ENCODE measurements around the gene UPF2.

The UPF2 gene

DNA sequence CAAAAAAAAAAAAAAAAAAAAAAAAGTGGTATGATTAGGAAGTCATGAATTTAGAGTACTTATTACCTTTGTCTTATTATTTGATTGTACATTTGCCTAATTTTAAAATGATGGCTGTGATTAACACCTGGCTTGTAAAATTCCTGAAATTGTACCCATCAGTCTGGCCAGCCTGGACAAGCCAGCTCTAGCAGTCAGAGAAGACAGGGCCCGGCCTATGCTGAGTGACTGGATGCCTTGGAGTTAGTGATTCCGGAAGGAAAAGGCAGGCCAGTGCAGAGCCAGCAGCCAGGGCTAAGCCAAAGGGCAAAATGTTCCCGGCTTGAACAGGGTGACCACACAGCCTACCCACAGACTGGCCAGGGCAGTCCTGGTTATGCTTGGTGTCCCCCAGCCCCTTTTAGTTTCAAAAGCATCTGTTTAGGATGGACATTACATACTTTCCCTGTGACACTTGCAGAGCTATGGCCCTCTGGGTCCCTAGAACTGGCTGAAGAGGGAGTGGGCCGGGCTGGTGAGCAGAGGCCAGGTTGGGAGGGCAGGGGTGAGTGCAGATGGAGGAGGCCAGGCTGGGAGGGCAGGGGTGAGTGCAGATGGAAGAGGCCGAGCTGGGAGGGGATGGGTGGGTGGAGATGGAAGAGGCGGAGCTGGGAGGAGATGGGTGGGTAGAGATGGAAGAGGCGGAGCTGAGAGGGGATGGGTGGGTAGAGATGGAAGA is 157.7 kb downstream of the UPF2 start:
- no peak for DNase-seq (ENCODE audit: low read depth in 2 of 2)

- no peak for DNase-seq (ENCODE audit: low read depth in 2 of 2)
These were observed 159.8 kb downstream of the UPF2 start for GRCh38 chr10:11882646-11883375.

DNA sequence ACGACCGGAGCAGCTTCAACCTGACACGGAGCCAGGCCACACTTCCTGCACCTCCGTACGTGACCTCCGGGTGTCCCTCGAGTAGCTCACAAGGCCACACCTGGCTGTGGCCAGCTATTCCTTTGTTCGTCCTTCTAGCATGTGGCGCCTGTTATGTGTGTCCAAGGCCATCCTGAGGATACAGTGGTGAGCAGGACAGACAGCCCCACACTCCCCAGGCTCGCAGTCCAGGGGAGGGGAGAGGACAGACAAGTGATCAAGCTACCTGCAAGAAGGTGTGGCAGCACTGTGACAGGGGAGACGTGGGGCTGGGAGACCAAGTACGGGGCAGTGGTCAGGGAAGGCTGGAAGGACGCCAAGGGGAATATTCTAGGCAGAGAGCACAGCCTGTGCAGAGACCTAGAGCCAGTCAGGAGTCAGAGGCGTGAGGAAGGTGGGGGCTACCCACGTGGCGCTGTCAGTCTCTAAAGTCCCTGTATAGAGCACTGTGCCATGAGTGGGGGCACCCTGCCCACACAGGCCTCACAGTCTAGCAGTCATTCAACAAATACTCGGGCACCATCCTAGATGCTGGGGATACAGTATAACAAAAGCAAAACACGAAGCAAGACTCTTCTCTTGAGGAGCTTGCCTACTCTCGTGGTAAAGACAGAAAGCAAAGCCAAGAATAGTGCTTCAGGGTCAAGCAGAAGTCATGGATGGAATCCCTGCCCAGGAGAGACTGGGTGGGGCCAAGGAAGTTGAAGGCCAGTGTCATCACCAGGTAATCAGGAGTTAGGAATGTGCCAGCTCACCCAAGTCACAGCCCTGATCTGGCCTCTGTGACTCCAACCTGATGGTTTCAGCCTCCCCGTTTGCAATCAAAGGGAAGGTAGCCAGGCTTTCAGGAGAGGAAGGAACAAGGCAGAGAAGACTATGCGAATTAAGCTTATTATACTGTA is 160.9 kb downstream of the UPF2 start:
- DNase-seq (ENCODE audit: low read depth in 2 of 2) = no peak

- no peak for DNase-seq (ENCODE audit: low read depth in 2 of 2)
These were observed 161.6 kb downstream of the UPF2 start for GRCh38 chr10:11881030-11881476.

GRCh38 chr10:11880151-11881029 is 162.2 kb downstream of the UPF2 start:
- no peak for DNase-seq (ENCODE audit: low read depth in 2 of 2)

- DNase-seq (ENCODE audit: low read depth in 2 of 2) = no peak
These were observed 163.1 kb downstream of the UPF2 start for GRCh38 chr10:11879387-11880094.

GRCh38 chr10:11878776-11879175 is 163.8 kb downstream of the UPF2 start:
- no peak for DNase-seq (ENCODE audit: low read depth in 2 of 2)

DNA sequence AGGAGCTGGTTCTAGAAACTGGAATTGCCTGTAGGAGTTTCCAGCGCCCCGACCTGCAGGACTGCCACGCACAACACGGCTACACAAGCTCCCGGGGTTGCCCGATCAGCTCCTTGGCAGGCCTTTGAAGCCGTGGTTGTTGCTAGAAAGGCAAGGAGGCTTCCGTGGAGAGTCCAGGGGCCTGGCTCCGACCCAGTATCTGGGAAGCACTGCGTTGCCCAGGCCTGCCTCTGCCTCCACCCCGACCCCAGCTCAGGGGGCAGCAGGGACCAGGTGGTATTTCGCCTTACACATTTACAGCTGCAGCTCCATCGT is 165.1 kb downstream of the UPF2 start:
- DNase-seq (ENCODE audit: low read depth in 2 of 2) = no peak

GRCh38 chr10:11876805-11877590 is 165.6 kb downstream of the UPF2 start:
- DNase-seq (ENCODE audit: low read depth in 2 of 2) = no peak

DNA sequence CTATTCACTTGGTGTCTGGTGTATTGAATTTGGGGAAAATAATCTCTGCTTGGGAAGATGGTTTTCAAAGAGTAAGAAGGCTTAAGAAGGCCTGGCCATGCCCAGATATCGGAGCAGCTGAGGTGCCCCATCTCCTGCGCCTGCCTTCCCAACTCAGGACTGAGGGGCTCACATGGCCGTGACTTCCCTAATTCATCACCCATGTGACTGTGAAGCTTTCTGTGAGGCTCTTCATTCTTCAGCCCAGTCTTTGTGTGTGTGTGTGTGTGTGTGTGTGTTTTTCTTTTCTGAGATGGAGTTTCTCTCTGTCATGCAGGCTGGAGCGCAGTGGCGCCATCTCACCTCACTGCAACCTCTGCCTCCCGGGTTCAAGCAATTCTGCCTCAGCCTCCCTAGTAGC is 166.3 kb downstream of the UPF2 start:
- no peak for DNase-seq (ENCODE audit: low read depth in 2 of 2)

GRCh38 chr10:11875494-11876281 is 166.9 kb downstream of the UPF2 start:
- no peak for DNase-seq (ENCODE audit: low read depth in 2 of 2)

DNA sequence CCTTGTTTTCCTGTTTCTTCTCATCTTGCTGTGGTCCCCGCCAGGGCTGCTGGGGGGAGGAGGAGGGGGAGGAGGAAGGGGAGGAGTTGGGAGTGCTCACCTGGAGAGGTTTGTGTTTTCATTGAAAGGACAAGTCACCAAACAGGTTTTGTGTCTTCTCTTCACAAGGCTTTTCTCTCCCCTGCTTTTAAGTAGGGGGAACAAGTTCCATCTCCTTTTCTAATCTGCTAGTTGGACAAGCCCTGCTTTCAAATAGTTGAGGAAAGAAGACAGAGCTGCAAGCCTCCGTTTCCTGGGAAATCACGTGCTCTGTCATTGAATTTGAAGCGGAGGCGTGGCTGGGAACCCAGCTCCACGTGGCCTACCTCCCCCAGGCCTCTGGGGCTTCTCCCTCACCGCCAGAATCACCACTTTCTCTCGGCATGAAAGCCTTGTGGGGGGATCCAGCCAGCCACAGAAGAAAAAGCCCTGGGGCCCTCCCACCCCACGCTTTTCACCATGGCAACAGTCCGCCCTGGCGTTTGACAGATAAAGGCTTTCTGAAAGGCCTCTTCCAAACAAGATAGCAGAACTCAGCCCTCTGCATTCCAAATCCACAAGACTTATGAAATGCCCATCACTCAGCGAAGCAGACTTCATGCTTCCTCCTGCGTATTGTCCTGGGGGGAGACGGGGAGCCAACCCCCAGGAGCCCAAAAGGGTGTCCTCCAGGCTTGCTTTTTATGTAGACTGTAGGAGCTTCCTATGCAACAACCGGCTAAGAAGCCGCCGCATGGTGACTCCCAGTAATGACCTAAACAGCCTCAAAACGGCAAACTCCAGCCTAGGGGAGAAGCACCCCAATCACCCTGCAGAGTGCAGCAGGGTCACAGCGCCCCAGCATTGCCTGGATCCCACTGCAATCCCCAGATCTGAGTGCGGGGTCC is 167.8 kb downstream of the UPF2 start:
- DNase-seq (ENCODE audit: low read depth in 2 of 2) = peak; percentile 9 to 24

DNA sequence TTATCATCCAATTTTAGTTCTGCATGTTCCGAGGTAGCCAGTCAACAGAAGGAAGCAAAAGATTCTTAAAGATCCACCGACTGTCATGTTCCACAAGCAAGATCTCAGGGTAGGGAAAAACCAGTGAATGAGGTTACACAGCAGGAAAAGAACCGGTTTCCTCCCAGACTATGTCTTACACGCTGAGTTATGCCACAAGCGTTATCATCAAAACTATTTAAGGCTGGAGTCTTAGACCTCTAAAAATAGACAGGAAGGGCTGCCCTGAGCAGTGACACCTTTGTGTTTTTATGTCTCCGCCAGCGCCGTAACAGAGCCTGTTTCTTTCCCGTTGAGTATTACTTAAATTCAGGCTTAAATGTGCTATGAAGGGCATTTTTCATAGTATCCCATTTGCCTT is 171.1 kb downstream of the UPF2 start:
- DNase-seq (ENCODE audit: low read depth in 2 of 2) = no peak

DNA sequence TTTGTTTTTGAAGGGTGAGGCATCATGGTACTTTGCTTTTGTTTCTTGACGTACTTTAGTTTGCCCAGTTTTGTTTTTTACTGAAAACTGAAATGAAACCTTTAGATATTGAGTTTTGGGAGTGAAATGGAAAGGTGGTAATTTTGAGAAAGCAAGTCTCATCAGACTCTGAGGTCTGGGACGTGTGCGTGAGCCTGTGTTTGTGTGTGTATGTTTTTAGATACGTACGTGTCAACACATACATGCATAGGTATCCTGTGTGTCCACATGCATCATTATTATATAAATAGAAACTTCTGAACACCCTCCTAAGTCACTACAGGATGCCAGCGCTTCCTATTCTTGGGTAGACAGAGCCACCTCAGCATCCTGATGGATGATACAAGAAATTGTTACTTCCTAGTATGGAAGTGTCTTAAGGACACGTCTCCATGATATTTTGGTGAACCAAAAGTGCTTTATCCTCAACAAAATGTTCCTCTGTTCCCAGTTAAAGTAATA is 171.7 kb downstream of the UPF2 start:
- DNase-seq (ENCODE audit: low read depth in 2 of 2) = no peak

- no peak for DNase-seq (ENCODE audit: low read depth in 2 of 2)
These were observed 172.2 kb downstream of the UPF2 start for GRCh38 chr10:11870461-11870780.
